NCI-H1092 (cell line): ENCODE results near the gene TAF1C.
A peak's percentile ranks its signal among the peaks of the same experiment; 100 is the strongest.

Experiments used
- DNase-seq: peaks from one replicate; lab custom pipeline; 2025; lab: John Stamatoyannopoulos, UW

TAF1C gene

DNA sequence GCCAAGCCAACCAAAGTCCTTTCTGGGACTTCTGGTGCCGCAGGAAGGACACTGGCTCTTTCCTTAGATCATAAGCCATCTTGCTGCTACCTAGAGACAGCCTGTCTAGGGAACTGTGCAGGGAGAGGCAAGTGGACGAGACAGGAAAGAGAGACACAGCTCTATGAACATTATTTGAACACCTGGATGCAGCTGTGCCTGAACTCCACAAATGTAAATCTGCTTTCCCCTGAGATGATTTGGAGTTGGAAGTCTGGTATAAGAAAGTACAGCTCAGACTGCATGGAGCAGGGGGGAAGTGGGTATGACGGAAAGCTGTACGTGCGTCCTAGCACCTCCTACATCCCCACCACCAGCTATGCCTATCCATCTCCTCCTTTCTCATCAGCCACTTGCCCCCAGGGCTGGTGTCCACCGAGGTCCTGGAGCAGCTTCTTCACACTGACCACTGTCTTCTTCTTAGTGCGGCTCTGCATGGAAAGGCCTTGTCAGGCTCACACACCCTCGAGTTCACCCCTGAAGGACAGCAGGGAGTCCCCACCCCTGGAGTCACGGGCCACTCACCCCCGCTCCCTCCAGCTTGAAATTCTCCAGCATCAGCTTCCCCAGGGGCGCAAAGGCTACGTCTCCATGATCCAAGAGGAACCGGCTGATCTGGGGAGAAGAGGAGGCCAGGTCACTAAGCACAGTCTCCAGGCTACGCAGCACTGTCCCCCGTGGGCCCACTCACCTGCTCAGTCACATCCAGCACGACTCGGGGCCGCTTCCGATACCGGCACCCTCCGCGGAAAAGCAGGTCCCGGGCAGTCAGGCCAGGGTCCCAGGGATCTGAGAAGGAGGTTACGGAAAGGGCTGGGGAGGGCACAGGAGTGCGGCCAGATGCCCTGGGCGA lies 3.9 kb downstream of the TAF1C start:
- DNase-seq: no peak

DNA sequence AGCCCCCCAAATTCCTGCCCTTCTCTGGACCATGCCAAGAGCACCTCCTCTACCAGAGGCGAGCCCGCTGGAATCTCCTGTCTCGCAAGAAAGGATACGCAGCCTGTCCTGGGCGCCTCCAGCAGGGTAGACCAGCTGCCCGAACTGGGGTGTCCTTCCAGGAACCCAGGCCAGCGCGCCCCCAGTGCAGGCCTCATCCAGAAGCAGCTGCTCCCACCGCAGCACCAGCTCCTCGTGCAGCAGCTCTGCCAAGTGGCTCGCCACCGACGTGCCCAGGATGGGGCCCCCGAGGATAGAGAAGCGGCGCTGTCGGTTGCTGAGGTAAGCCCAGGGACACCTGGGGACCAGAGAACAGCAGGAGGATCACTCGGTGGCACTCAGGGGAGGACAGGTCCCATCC lies 4.8 kb downstream of the TAF1C start:
- DNase-seq: no peak

DNA sequence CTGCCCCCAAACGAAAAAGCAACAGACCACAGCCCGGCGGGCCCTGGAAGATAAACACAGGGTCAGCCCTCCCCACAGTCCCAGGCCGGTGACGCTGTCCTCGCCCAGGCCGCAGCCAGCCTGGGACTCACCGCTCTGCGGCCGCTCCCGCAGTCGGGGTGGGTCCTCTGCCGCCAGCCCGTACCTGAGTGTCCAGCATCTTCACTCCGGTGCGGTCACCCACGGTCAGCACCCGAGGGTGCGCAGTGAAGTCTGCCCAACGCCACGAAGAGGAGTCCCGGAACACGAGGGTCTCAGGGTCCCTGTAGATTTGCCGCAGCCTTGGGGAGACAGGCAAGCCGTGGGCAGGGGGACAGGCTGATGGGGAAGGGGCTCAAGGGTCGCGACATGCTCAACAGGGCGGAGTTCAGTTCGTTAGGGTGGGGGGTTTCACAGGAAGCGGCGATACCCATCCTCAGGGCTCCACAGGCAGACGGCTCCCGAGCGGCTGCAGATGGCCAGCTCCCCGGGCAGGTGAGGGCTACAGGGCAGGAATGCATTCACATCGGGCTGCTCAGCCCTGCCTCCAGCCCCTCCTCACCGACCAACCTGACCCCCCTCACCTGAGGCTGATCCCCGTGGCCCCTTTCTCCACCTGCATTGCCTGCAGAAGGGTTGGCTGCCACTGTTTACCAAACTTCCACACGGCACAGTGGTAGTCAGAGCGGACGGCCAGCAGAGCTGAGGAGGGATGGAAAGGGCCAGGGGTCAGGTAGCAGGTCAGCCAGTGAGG lies 5.5 kb downstream of the TAF1C start:
- DNase-seq: no peak

- no peak for DNase-seq
Observed at GRCh38 chr16:84180519-84181140, 6.2 kb downstream of the TAF1C start.

DNA sequence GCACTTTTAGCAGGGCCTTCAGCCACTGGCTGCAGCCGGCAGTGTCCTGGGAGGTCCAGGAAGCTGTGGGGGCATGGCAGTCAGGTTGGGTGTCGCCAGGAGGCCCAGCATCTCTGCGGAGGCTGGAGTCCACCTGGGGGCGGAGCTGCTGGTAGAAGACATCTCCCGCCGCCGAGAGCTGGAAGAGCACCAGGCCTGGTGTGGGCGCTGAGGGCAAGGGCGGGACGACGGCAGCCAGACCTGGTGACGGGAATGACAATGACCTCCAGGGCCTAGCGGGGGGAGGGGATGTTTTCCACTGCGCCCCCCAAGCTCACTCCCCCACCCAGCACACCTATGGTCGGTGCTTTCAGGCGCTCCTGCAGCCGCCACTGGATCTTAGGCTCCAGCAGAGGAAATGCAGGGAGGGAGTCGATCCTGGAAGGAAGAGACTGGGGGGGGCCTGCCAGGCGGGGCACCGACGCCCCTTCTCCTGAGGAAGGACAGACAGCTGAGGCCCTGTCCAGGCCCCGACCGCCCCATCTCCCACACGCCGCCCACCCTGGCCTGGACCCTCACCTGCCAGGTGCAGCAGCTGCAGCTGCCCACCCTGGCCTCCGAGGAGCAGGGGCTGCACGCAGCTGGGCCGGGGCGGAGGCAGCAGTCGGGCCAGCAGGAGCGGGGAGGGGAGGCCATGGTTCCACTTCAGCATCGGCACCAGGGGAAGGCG lies 7.1 kb downstream of the TAF1C start:
- DNase-seq: no peak

DNA sequence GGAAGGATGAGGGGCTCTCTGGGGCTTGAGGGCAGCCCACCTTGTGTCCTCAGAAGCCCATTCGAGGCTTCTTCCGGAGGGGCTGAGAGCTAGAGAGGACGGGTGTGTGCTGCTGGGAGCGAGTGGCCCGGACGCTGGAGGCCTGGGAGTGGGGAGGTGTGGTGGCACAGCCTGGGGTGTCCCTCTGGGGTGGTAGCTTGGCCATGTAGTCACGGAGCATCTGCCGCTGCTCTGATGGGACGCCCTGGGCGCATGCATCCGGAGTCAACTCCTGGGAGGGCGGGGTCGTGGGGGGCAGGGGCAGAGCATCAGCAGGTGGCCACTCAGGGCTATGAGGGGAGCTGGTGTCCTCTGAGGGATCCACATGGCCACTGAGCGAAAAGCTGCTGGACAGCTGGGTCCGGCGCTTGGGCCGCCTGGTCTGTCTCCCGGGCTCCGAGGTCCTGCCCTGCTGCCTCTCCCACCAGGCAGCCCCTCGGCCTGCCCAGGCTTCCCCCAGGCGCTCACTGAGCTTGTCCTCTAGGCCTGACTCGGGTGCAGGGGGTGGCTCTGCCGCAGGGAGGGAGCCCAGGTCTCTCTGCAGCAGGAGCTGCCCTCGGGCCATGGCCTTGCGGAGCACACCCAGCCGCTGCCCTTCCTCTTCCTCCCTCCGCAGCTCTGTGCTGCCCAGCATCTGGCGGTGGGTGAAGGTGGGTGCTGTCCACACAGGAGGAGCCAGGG lies 7.8 kb downstream of the TAF1C start:
- DNase-seq: no peak

- no peak for DNase-seq
Observed at GRCh38 chr16:84178146-84178765, 8.6 kb downstream of the TAF1C start.

- DNase-seq: no peak
Observed at GRCh38 chr16:84177741-84178073, 9.2 kb downstream of the TAF1C start.

- DNase-seq: no peak
Observed at GRCh38 chr16:84176192-84177053, 10.4 kb downstream of the TAF1C start.

GRCh38 chr16:84175350-84176081 lies 11.3 kb downstream of the TAF1C start:
- DNase-seq: peak; percentile 27

GRCh38 chr16:84174396-84174795 lies 12.5 kb downstream of the TAF1C start:
- DNase-seq: no peak

DNA sequence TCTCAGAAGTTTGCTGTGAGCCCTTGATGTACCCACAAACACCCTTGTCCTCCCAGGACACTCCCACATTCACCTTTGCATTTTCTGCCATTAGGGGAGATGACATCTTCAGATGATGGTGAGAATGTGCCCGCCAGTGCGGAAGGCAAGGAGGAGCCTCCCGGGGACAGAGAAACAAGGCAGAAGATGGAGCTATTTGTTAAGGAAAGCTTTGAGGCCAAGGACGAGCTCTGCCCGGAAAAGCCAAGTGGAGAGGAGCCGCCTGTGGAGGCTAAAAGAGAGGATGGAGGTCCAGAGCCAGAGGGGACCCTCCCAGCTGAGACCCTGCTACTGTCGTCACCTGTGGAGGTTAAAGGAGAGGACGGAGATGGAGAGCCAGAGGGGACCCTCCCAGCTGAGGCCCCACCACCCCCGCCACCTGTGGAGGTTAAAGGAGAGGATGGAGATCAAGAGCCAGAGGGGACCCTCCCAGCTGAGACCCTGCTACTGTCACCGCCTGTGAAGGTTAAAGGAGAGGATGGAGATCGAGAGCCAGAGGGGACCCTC lies 17.0 kb downstream of the TAF1C start:
- no peak for DNase-seq

- no peak for DNase-seq
Observed at GRCh38 chr16:84166796-84167695, 19.8 kb downstream of the TAF1C start.

GRCh38 chr16:84165746-84166145 lies 21.1 kb downstream of the TAF1C start:
- no peak for DNase-seq

DNA sequence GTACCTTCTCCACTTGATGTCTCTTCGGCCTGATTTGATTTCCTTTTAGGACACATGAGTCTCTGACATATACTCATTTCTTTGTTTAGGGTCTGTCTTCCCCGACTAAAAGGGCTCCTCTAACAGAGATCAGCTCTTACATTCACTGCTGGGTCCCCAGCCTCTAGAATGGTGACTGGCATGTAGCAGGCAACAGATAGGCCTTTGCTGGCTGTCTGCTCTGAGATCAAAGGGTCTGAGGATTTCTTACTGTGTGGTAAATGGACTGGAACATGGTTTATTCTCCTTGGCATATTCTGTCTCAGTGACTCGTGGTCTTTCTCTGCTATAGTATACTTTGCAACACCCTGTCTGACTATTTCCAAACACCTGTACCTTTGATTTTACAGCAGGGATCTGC lies 25.1 kb downstream of the TAF1C start:
- no peak for DNase-seq

DNA sequence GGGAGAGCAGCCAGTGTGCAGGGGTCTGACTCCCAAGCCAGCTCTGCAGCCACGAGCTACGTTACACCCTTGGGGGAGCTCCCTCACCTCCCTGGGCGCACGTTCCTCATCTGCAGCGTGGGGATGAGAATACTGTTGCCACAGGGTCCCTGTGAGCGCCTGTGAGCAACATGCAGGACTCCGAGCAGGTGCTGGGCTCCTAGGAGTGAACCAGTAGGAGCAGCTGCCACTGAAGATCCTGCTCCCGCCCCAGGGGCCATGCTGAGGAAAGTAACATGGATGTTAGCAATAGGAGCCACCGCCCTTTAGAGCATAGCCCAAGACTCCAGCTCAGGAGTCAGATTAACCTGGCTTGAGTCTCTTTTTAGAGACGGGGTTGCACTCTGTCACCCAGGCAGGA lies 25.8 kb downstream of the TAF1C start:
- DNase-seq: no peak

DNA sequence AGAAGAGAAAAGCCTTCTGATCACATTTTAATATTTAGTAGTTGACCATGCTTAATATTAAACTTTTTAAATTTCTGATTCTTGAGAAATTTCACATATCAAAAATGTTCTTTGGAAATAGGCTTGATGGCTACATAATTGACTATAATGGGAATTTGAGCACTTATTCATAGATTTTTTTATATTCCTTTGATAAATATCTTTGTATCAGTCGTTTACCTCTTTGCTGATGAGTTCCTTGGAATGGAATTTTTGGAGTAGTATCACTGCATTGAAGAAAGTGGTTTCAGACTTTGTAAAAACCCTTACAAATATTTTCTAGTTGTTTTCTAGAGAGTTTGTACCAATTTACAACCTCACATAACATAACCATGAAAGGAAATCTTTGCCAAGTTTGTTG lies 27.1 kb downstream of the TAF1C start:
- no peak for DNase-seq

- DNase-seq: no peak
Observed at GRCh38 chr16:84159007-84159406, 27.9 kb downstream of the TAF1C start.
